HG02588 (cell line): Measurements from ENCODE around the gene CLDN17.

ENCODE experiments used
- ATAC-seq: cut with Tn5 transposase; IDR thresholded peaks from one replicate; pipeline ENCODE4 v1.9.1; 2021; ENCODE audit warnings: mild to moderate bottlenecking, moderate library complexity; ENCODE audit not compliant: unreplicated experiment

Gene CLDN17

GRCh38 chr21:30126576-30126975, 40.0 kb downstream of the CLDN17 start:
- ATAC-seq = no peak

DNA sequence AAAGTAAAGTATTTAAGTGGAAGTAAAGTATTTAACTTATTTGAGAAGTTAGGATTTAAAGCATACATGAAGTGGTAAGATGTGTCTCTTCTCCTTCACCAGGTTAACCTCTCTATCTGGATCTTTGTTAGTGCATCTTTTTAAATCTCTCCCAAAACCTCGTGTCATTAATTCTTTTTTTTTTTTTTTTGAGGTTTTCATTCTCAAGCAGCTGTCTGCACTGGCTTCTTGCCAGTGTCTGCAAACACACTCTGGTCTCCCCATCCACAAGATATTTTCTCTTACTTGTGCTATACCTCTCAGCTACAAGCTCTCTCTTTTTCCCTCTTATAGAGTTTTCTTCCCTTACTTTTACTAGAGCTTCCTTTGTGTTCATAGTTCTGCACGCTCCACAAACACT, 49.0 kb downstream of the CLDN17 start:
- ATAC-seq = no peak

GRCh38 chr21:30116479-30116878, 50.1 kb downstream of the CLDN17 start:
- no peak for ATAC-seq
